Thoracic aorta (tissue), 2 donors: ENCODE results near the gene HNRNPC. TPM values are rescaled to one million over a fixed set of nuclear protein-coding genes. Genes with fewer than 3 reads are reported as not detected.
A peak's percentile ranks its signal among the peaks of the same experiment; 100 is the strongest.

Experiments used
- ATAC-seq: fragments of 150-250 bp; one replicate; pipeline ENCODE4 v1.8.0; 2017; ENCODE audit warnings: low read depth; ENCODE audit not compliant: insufficient number of reproducible peaks, low FRiP score
- DNase-seq: peaks from one replicate; pipeline ENCODE4 v3.0.0-alpha.2; 2020; ENCODE audit warnings: low spot score
- H3K27ac ChIP-seq, 2 donors: fragments of 200-600 bp; sonication (generic); 1 replicate in 1 of 2; 2 replicates in 1 of 2; pipeline ENCODE4 v1.5.1; 2016; ENCODE audit warnings: mild to moderate bottlenecking in 2 of 2, moderate library complexity in 2 of 2
- H3K27me3 ChIP-seq: fragments of 200-600 bp; sonication (generic); replicated peaks from 2 replicates; pipeline ENCODE4 v1.6.0; 2016; ENCODE audit warnings: mild to moderate bottlenecking; ENCODE audit not compliant: insufficient read depth
- H3K36me3 ChIP-seq: fragments of 200-600 bp; sonication (generic); one replicate; pipeline ENCODE4 v1.5.1; 2016
- H3K4me1 ChIP-seq, 2 donors: fragments of 200-600 bp; sonication (generic); 1 replicate in 1 of 2; 2 replicates in 1 of 2; pipeline versions ENCODE4 v1.5.1 to v1.6.0; 2016; ENCODE audit warnings: low read depth in 2 of 2, mild to moderate bottlenecking in 1 of 2; ENCODE audit not compliant: control insufficient read depth in 1 of 2
- H3K4me3 ChIP-seq: fragments of 200-600 bp; sonication (generic); 2 replicates; pipeline ENCODE4 v1.5.1; 2016; ENCODE audit warnings: mild to moderate bottlenecking
- H3K9me3 ChIP-seq: fragments of 200-600 bp; sonication (generic); 2 replicates; pipeline ENCODE4 v1.5.1; 2016
- total RNA-seq, 2 donors: library from RNA; depleted of rRNA; stranded (reverse); fragments of >200 nt; gene quantifications; one replicate each; pipeline versions ENCODE4 v1.1.0 to v1.2.3, GENCODE V29; 2016
- TF ChIP-seq, protein P1 (sequence below): fragments of 200-600 bp; sonication (generic); IDR thresholded peaks from one replicate; pipeline ENCODE4 v1.5.1; 2019; ENCODE audit warnings: antibody characterized with exemption

Gene HNRNPC
- total RNA-seq, 2 donors from 2014 or later, result 208 to 422 TPM

DNA sequence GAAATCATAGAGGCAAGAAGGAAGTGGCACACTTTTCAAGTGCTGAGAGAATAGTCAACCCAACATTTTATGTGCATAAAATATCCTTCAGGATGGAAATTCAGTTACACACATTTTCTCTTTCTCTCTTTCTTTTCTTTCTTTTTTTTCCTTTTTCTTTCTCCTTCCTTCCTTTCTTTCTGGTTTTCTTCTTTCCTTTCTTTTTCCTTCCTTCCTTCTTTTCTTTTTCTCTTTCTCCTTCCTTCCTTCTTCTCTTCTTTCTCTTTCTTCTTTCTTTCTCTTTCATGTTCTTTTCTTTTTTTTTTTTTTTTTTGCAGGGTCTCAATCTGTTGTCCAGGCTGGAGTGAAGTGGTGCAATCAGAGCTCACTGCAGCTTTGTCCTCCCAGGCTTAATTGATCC is 74.6 kb downstream of the HNRNPC start:
- no peak overlapping the region for H3K27ac ChIP-seq
- DNase-seq (no peak), ATAC-seq (no peak)
- TF ChIP-seq, protein P1, sequence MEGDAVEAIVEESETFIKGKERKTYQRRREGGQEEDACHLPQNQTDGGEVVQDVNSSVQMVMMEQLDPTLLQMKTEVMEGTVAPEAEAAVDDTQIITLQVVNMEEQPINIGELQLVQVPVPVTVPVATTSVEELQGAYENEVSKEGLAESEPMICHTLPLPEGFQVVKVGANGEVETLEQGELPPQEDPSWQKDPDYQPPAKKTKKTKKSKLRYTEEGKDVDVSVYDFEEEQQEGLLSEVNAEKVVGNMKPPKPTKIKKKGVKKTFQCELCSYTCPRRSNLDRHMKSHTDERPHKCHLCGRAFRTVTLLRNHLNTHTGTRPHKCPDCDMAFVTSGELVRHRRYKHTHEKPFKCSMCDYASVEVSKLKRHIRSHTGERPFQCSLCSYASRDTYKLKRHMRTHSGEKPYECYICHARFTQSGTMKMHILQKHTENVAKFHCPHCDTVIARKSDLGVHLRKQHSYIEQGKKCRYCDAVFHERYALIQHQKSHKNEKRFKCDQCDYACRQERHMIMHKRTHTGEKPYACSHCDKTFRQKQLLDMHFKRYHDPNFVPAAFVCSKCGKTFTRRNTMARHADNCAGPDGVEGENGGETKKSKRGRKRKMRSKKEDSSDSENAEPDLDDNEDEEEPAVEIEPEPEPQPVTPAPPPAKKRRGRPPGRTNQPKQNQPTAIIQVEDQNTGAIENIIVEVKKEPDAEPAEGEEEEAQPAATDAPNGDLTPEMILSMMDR, result no peak
- peaks cover 4 to 8% of the 10 kb centered on the region in 2 donors for H3K4me1 ChIP-seq
- H3K4me3 ChIP-seq, result no peak overlapping the region
- peaks cover 6% of the 10 kb centered on the region for H3K9me3 ChIP-seq
- no peaks in the 10 kb centered on the region for H3K36me3 ChIP-seq
- no peaks in the 10 kb centered on the region for H3K27me3 ChIP-seq

DNA sequence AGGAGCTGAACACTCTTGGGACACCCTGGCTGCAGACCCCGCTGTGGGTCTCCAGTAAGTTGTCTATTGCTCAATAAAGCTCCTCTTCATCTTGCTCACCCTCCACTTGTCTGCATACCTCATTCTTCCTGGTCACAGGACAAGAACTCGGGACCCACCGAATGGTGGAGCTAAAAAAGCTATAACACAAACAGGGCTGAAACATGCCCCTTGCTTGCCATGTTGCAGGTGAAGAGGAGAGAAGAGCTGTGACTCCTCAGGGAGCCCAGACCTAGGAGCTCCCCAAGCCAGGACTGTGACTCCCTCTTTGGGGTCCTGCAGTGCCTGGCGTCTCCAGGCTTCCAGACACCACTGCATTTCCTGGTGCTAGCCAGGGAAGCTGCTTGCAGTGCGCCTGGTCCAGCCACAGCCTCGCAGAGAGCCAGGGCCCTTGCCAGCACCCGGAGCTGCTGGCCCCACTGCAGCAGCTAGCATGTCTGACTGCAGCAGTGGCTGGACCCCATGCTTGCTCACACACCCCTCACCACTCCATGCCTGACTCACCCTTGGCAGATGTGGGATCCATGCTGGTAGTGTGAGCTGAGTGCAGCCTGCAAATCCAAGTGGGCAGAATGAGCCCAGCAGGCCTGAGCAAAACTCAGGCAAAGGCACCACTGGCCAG is 76.2 kb downstream of the HNRNPC start:
- H3K36me3 ChIP-seq, result no peaks in the 10 kb centered on the region
- H3K4me3 ChIP-seq, result no peak overlapping the region
- no peaks in the 10 kb centered on the region for H3K27me3 ChIP-seq
- H3K27ac ChIP-seq, result no peak overlapping the region
- DNase-seq (no peak), ATAC-seq (no peak)
- peaks cover 4 to 8% of the 10 kb centered on the region in 2 donors for H3K4me1 ChIP-seq
- peaks cover 6% of the 10 kb centered on the region for H3K9me3 ChIP-seq
- TF ChIP-seq, protein P1, result no peak

DNA sequence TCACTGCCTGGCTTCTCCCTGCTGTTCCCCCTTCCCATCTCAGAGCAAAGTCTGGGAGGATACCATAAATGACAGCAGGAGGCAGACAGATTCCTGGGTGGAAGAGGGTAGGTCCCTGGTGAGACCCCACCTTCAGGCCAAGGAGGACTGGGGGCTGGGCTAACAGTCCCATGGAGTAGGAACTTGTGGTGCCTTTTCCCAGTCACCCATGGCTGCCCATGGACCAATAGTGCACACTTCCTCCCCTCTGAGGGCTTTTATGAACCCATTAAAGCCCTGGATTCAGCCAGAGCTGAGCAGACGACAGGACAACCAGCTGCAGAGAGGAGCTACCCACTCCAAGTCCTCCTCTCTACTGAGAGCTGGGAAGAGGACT is 76.8 kb downstream of the HNRNPC start:
- H3K4me1 ChIP-seq, result peaks cover 4 to 8% of the 10 kb centered on the region in 2 donors
- ATAC-seq, result no peak

DNA sequence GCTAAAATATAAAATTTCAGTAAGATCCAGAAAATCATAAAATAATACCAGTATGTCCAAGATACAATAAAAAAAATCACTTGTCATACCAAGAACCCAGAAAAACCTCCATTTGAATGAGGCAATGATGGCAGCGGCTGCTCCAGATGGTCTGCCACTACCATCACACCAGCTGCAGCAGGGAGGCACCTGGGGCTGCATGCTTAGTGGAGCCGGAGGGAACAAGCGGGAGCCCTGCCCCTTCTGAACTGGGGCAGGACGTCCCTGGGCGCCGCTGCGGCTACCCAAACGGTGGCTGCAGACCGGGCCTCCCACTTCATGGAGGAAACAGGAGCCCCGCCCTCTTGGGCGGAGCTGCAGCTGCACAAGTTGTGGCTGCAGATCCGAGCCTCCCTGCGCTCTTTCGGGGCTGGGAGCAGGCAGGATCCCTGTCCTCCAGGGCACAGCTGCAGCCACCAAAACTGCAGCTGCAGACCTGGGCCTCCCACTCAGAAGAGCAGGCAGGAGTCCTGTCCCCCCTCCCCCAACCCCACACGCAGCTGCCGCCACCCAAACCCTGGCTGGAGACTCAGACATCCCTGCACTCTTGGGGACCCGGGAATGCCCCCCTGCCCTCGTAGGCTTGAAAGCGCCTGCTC is 77.3 kb downstream of the HNRNPC start:
- Histone ChIP-seq H3K9me3 (peaks cover under 1% of the 10 kb centered on the region), H3K27me3 (no peaks in the 10 kb centered on the region), H3K4me1 (peaks cover 4 to 8% of the 10 kb centered on the region in 2 donors), H3K36me3 (no peaks in the 10 kb centered on the region), H3K4me3 (peak overlapping the region; percentile 61), H3K27ac (no peak overlapping the region)
- TF ChIP-seq, protein P1, result no peak
- ATAC-seq (no peak), DNase-seq (no peak)

More for the DNA sequence above, 76.8 kb downstream of the HNRNPC start:
- no peak for DNase-seq
- Histone ChIP-seq H3K27ac (no peak overlapping the region), H3K9me3 (peaks cover 5% of the 10 kb centered on the region), H3K4me3 (peak overlapping the region; percentile 61), H3K36me3 (no peaks in the 10 kb centered on the region), H3K27me3 (no peaks in the 10 kb centered on the region)
- TF ChIP-seq, protein P1, result no peak

DNA sequence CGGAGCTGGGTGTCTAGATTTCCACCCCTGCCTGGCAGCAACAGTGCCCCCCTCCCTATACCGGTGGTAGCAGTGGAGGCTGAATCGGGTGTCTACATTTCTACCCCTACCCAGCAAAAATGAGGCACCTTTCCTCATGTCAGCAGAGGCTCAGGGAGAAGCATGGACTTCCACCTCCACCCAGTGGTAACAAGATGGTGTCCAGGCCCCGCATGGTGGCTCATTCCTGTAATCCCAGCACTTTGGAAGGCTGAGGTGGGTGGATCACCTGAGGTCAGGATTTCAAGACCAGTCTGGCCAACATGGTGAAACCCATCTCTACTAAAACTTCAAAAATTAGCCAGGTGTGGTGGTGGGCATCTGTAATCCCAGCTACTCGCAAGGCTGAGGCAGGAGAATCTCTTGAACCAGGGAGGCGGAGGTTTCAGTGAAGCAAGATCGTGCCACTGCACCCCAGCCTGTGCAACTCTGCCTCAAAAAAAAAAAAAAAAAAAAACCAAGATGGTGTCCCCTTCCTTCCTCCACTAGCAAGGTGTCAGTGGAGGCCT is 77.9 kb downstream of the HNRNPC start:
- Histone ChIP-seq H3K36me3 (no peaks in the 10 kb centered on the region), H3K27me3 (no peaks in the 10 kb centered on the region), H3K27ac (no peak overlapping the region), H3K4me3 (peak overlapping the region; percentile 61), H3K4me1 (peaks cover 4 to 8% of the 10 kb centered on the region in 2 donors), H3K9me3 (no peaks in the 10 kb centered on the region)
- DNase-seq (no peak), ATAC-seq (no peak)
- TF ChIP-seq, protein P1, result no peak
